HG03460 (cell line): Measurements from ENCODE around the gene KRTAP1-3.
"Not testable (repeated sequence)": the region's sequence is repeated elsewhere in the genome, so short reads cannot be mapped to it uniquely, and the experiment has no call there.

Experiments used
- ATAC-seq: cut with Tn5 transposase; IDR thresholded peaks from one replicate; pipeline ENCODE4 v1.9.1; 2021; ENCODE audit not compliant: unreplicated experiment

Gene KRTAP1-3

GRCh38 chr17:41012326-41013120 lies 22.2 kb downstream of the KRTAP1-3 start:
- no peak for ATAC-seq

GRCh38 chr17:41010441-41010840 lies 24.2 kb downstream of the KRTAP1-3 start:
- ATAC-seq, result no peak

- ATAC-seq, result no peak
Measured at GRCh38 chr17:41009936-41010335, 24.7 kb downstream of the KRTAP1-3 start.

GRCh38 chr17:41009301-41009760 lies 25.3 kb downstream of the KRTAP1-3 start:
- ATAC-seq, result no peak

- ATAC-seq, result no peak
Measured at GRCh38 chr17:41008811-41009210, 25.9 kb downstream of the KRTAP1-3 start, which contains the start of gene KRTAP3-1. Gene KRTAP3-1, minus strand, starts transcription at chr17:41009128. Its CDS starts 54 bp downstream, at chr17:41009074.

- ATAC-seq, result no peak
Measured at GRCh38 chr17:41004397-41004796, 30.3 kb downstream of the KRTAP1-3 start.

GRCh38 chr17:41003926-41004325 lies 30.7 kb downstream of the KRTAP1-3 start:
- no peak for ATAC-seq

- no peak for ATAC-seq
Measured at GRCh38 chr17:41002814-41003213, 31.9 kb downstream of the KRTAP1-3 start.

- no peak for ATAC-seq
Measured at GRCh38 chr17:41001795-41002194, 32.9 kb downstream of the KRTAP1-3 start.

- ATAC-seq, result not testable (repeated sequence)
Measured at GRCh38 chr17:40999563-40999962, 35.1 kb downstream of the KRTAP1-3 start, which contains the start of gene KRTAP3-2. Gene KRTAP3-2, minus strand, starts transcription at chr17:40999906. Its CDS starts 53 bp downstream, at chr17:40999853.

- ATAC-seq, result no peak
Measured at GRCh38 chr17:40997361-40997760, 37.3 kb downstream of the KRTAP1-3 start.

GRCh38 chr17:40996829-40997228 lies 37.8 kb downstream of the KRTAP1-3 start:
- ATAC-seq, result no peak

GRCh38 chr17:40995116-40995515 lies 39.6 kb downstream of the KRTAP1-3 start:
- no peak for ATAC-seq

GRCh38 chr17:40993839-40994238 lies 40.8 kb downstream of the KRTAP1-3 start, which contains the start of gene KRTAP3-3:
Gene KRTAP3-3, minus strand, starts transcription at chr17:40994164. Its CDS starts 67 bp downstream, at chr17:40994097.
- no peak for ATAC-seq

GRCh38 chr17:40993084-40993483 lies 41.6 kb downstream of the KRTAP1-3 start:
- ATAC-seq, result no peak

- ATAC-seq, result no peak
Measured at GRCh38 chr17:40992666-40993065, 42.0 kb downstream of the KRTAP1-3 start.

- no peak for ATAC-seq
Measured at GRCh38 chr17:40986920-40987319, 47.8 kb downstream of the KRTAP1-3 start.

- no peak for ATAC-seq
Measured at GRCh38 chr17:40984226-40984625, 50.4 kb downstream of the KRTAP1-3 start, which contains the start of gene KRT40. Gene KRT40, minus strand, starts transcription at chr17:40984326. Its CDS starts 53 bp downstream, at chr17:40984273.
